Fibroblast of mammary gland (primary cell): ENCODE results near the gene WNT11.

Experiments used
- DNase-seq: peaks from one replicate; pipeline ENCODE4 v3.0.0-alpha.2; 2010; ENCODE audit warnings: low read depth
- H3K4me3 ChIP-seq: 2 replicates; pipeline ENCODE4 v1.5.1; 2011; ENCODE audit warnings: low read depth, mild to moderate bottlenecking, low read length, moderate library complexity; ENCODE audit not compliant: control insufficient read depth
- TF ChIP-seq, protein P1 (sequence below): conservative IDR thresholded peaks from 2 replicates; pipeline ENCODE4 v1.5.1; 2011; ENCODE audit warnings: low read depth, low read length, inconsistent platforms; ENCODE audit not compliant: control insufficient read depth, insufficient read depth

The WNT11 gene

GRCh38 chr11:76147106-76147740 is 59.1 kb downstream of the WNT11 start:
- no peak overlapping the region for H3K4me3 ChIP-seq
- DNase-seq = no peak
- TF ChIP-seq, protein P1, sequence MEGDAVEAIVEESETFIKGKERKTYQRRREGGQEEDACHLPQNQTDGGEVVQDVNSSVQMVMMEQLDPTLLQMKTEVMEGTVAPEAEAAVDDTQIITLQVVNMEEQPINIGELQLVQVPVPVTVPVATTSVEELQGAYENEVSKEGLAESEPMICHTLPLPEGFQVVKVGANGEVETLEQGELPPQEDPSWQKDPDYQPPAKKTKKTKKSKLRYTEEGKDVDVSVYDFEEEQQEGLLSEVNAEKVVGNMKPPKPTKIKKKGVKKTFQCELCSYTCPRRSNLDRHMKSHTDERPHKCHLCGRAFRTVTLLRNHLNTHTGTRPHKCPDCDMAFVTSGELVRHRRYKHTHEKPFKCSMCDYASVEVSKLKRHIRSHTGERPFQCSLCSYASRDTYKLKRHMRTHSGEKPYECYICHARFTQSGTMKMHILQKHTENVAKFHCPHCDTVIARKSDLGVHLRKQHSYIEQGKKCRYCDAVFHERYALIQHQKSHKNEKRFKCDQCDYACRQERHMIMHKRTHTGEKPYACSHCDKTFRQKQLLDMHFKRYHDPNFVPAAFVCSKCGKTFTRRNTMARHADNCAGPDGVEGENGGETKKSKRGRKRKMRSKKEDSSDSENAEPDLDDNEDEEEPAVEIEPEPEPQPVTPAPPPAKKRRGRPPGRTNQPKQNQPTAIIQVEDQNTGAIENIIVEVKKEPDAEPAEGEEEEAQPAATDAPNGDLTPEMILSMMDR = no peak

GRCh38 chr11:76143274-76143673 is 63.0 kb downstream of the WNT11 start:
- DNase-seq = no peak
- TF ChIP-seq, protein P1 = no peak

DNA sequence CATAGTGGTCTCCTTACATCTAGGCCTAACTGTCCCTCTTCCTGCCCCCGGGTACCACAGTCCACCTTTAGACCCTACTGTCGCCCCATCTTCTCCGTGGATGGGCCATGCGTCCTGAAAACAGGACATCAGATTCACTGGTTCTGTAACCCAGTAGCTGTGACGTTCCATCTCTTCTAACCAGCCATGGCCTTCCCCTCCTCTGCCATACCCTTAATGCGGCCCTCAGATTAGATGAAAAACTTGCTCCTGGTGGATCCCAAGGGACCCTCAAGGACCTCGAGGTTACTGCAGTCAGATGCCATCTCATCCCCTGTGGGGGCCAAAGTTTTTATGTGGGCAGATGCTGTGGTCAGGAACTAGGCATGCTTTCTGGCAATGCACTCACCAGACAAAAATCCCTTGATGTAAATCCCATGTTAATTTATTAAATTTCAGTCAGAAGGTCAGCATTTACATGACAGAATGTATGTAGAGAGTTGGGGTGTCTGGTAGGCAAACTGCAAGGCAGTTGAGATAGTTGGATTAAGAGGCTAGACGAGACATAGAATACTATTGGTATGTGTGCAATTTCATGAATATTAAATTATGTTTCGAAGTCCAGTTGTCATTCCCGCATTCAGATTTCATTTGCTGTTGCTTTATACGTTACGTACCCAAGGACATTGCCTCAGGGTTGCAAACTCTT is 64.3 kb downstream of the WNT11 start:
- H3K4me3 ChIP-seq = no peak overlapping the region
- TF ChIP-seq, protein P1 = no peak
- no peak for DNase-seq

More at GRCh38 chr11:76143274-76143673, 63.0 kb downstream of the WNT11 start:
- H3K4me3 ChIP-seq = no peak overlapping the region

GRCh38 chr11:76140912-76141574 is 65.3 kb downstream of the WNT11 start:
- TF ChIP-seq, protein P1 = no peak
- no peak for DNase-seq
- no peak overlapping the region for H3K4me3 ChIP-seq

DNA sequence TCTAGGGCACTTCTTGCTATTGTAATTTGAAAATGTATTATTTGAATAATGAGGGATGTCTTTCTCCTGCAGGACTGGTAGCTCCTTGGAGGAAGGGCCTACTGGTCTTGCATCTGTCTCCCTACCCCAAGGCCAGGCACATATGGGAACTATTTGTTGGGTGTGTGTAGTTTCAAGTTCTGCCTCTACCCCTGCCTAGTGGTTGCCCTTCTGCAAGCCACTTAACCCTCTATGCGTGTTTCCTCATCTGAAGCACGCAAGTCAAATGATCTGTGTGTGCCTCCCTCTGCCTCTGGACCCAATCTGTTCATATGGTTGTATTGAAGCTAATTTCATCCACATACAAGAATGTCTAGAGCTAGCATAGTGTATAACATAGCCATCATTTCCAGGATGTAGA is 67.0 kb downstream of the WNT11 start:
- DNase-seq = no peak
- no peak overlapping the region for H3K4me3 ChIP-seq
- TF ChIP-seq, protein P1 = no peak
